Measurements from ENCODE around the gene PPM1E.

GRCh38 chr17:58944166-58944565 lies 188.5 kb downstream of the PPM1E start:
- no peak for TF ChIP-seq CTCF (IDR thresholded peaks at IDR 0.05; ENCODE audit: low read depth, low read length)
- TF ChIP-seq POLR2A (IDR thresholded peaks at IDR 0.05; ENCODE audit: extremely low read depth, insufficient read length) = no peak
- no peak for TF ChIP-seq MAX (IDR thresholded peaks at IDR 0.05; ENCODE audit: low read depth, low read length)
